GM12878 (cell line): ENCODE data around the gene RAP2B. TPM values are rescaled to one million over a fixed set of nuclear protein-coding genes. Genes with fewer than 3 reads are reported as not detected.

Experiments
- ATAC-seq: fragments of 200-7000 bp; cut with Tn5 transposase; 3 replicates; pipeline ENCODE4 v1.9.1; 2020; ENCODE audit warnings: mild to moderate bottlenecking, moderate library complexity
- Bru-seq: library from RNA; stranded (reverse); fragments of 400-500 nt; gene quantifications from one replicate; lab custom pipeline; 2021; lab: Mats Ljungman, UMichigan
- BruChase-seq, 2 experiments: library from RNA; stranded (reverse); fragments of 400-500 nt; gene quantifications; one replicate each; lab custom pipeline; 2021; lab: Mats Ljungman, UMichigan
- BruUV-seq: library from RNA; stranded (reverse); fragments of 400-500 nt; replicated peaks from 2 replicates; lab custom pipeline; 2021; lab: Mats Ljungman, UMichigan
- CTCF ChIA-PET: fragments of 300-600 bp; sonication (Branson Sonifier 250); formaldehyde crosslinking; extraction: SDS; loops from one replicate; lab custom pipeline; 2021; ENCODE audit warnings: inconsistent platforms; lab: Yijun Ruan, JAX
- POLR2A ChIA-PET: fragments of 350-600 bp; formaldehyde crosslinking; extraction: SDS; loops from one replicate; lab custom pipeline; 2021; ENCODE audit warnings: inconsistent platforms; lab: Charles Lee
- RAD21 ChIA-PET: fragments of 300-600 bp; sonication (Branson Sonifier 250); formaldehyde crosslinking; loops from one replicate; lab custom pipeline; 2023; ENCODE audit warnings: antibody characterized with exemption; ENCODE audit not compliant: unreplicated experiment; lab: Charles Lee
- SMC1A ChIA-PET: fragments of 300-600 bp; sonication (Branson Sonifier 250); formaldehyde crosslinking; loops from one replicate; lab custom pipeline; 2023; ENCODE audit not compliant: unreplicated experiment, uncharacterized antibody; lab: Charles Lee
- DNase-seq: peaks from one replicate; pipeline ENCODE4 v3.0.0-alpha.2; 2011; ENCODE audit warnings: low read depth, low spot score
- FAIRE-seq: peaks from 3 replicates; lab custom pipeline; 2011; peaks lifted over from hg19 to GRCh38; lab: Jason Lieb, UNC
- H2AFZ ChIP-seq: 2 replicates; pipeline ENCODE4 v1.6.0; 2011; ENCODE audit warnings: low read depth, low read length, control low read depth; ENCODE audit not compliant: control insufficient read depth
- H3K27ac ChIP-seq: 2 replicates; pipeline ENCODE4 v1.5.1; 2011; ENCODE audit warnings: control low read depth; ENCODE audit not compliant: control insufficient read depth, insufficient read depth
- H3K27me3 ChIP-seq, 2 experiments: replicated peaks in 1 of 2; 2 replicates each; pipeline versions ENCODE4 v1.6.0 to v1.6.1; 2011; ENCODE audit warnings: low read length in 1 of 2; ENCODE audit not compliant: control insufficient read depth in 2 of 2, insufficient read depth in 2 of 2
- H3K36me3 ChIP-seq, 2 experiments: 2 replicates each; pipeline ENCODE4 v1.5.1; 2011; ENCODE audit warnings: low read length in 1 of 2; ENCODE audit not compliant: control insufficient read depth in 2 of 2, insufficient read depth in 2 of 2
- H3K4me1 ChIP-seq: 2 replicates; pipeline ENCODE4 v1.6.1; 2011; ENCODE audit warnings: mild to moderate bottlenecking, low read length, moderate library complexity, mixed read lengths; ENCODE audit not compliant: control insufficient read depth, insufficient read depth
- H3K4me2 ChIP-seq: 2 replicates; pipeline ENCODE4 v1.6.0; 2011; ENCODE audit warnings: control low read depth; ENCODE audit not compliant: control insufficient read depth, insufficient read depth
- H3K4me3 ChIP-seq: fragments of 200-600 bp; sonication (generic); 2 replicates; pipeline ENCODE4 v1.5.1; 2016
- H3K79me2 ChIP-seq: 2 replicates; pipeline ENCODE4 v1.6.0; 2011; ENCODE audit warnings: low read length; ENCODE audit not compliant: control insufficient read depth, insufficient read depth
- H3K9ac ChIP-seq: 2 replicates; pipeline ENCODE4 v1.8.0; 2011; ENCODE audit warnings: low read length, control low read depth, mixed read lengths; ENCODE audit not compliant: control insufficient read depth, insufficient read depth
- H3K9me3 ChIP-seq: replicated peaks from 3 replicates; pipeline ENCODE4 v1.5.1; 2011; ENCODE audit warnings: mild to moderate bottlenecking, low read length; ENCODE audit not compliant: control insufficient read depth, insufficient read depth
- H4K20me1 ChIP-seq: 2 replicates; pipeline ENCODE4 v1.6.0; 2011; ENCODE audit not compliant: control insufficient read depth, insufficient read depth
- CBX3 ChIP-seq: fragments of 200-600 bp; sonication (generic); IDR thresholded peaks from 2 replicates; pipeline ENCODE4 v1.6.1; 2016; ENCODE audit warnings: low read depth, borderline replicate concordance
- EGR1 ChIP-seq, 2 experiments: IDR thresholded peaks; 1 replicate in 1 of 2; 2 replicates in 1 of 2; pipeline ENCODE4 v1.6.1; 2011 to 2012; ENCODE audit warnings: low read depth in 2 of 2, low read length in 2 of 2, borderline replicate concordance in 1 of 2, mild to moderate bottlenecking in 1 of 2, moderate library complexity in 1 of 2
- EZH2 ChIP-seq: IDR thresholded peaks from 2 replicates; pipeline ENCODE4 v1.6.1; 2012; ENCODE audit warnings: low read depth, mild to moderate bottlenecking, control low read depth, inconsistent platforms, low read length, borderline replicate concordance; ENCODE audit not compliant: control insufficient read depth
- FOXM1 ChIP-seq: IDR thresholded peaks from 2 replicates; pipeline ENCODE4 v1.6.1; 2012; ENCODE audit warnings: low read depth, mild to moderate bottlenecking, inconsistent platforms, low read length, moderate library complexity
- MXI1 ChIP-seq: fragments of 150-350 bp; IDR thresholded peaks from 2 replicates; pipeline ENCODE4 v1.6.1; 2011; ENCODE audit warnings: low read depth, mild to moderate bottlenecking, inconsistent platforms, low read length, improper control_type of control experiment
- NFYA ChIP-seq: IDR thresholded peaks from 2 replicates; pipeline ENCODE4 v1.6.1; 2011; ENCODE audit warnings: low read depth, mild to moderate bottlenecking, low read length, improper control_type of control experiment, borderline replicate concordance
- NFYB ChIP-seq: IDR thresholded peaks from 2 replicates; pipeline ENCODE4 v1.6.1; 2011; ENCODE audit warnings: low read depth, mild to moderate bottlenecking, low read length, improper control_type of control experiment, moderate library complexity; ENCODE audit not compliant: insufficient read depth
- SIX5 ChIP-seq: IDR thresholded peaks from 2 replicates; pipeline ENCODE4 v1.6.1; 2011; ENCODE audit warnings: mild to moderate bottlenecking, low read depth, low read length, moderate library complexity; ENCODE audit not compliant: severe bottlenecking
- SP1 ChIP-seq: IDR thresholded peaks from one replicate; pipeline ENCODE4 v1.6.1; 2011; ENCODE audit warnings: low read depth, low read length
- SPI1 ChIP-seq: IDR thresholded peaks from 2 replicates; pipeline ENCODE4 v1.6.1; 2011; ENCODE audit warnings: low read depth, mild to moderate bottlenecking, low read length, moderate library complexity, borderline replicate concordance; ENCODE audit not compliant: insufficient read depth
- SUZ12 ChIP-seq: fragments of 200-600 bp; sonication (generic); IDR thresholded peaks from one replicate; pipeline ENCODE4 v1.6.1; 2018; ENCODE audit warnings: antibody characterized with exemption, mild to moderate bottlenecking; ENCODE audit not compliant: unreplicated experiment
- TCF7 ChIP-seq: IDR thresholded peaks from 2 replicates; pipeline ENCODE4 v1.6.1; 2014; ENCODE audit warnings: antibody characterized with exemption, borderline replicate concordance
- ZNF217 ChIP-seq: fragments of 450-650 bp; IDR thresholded peaks from 2 replicates; pipeline ENCODE4 v1.6.1; 2017; ENCODE audit warnings: antibody characterized with exemption, mild to moderate bottlenecking
- WGBS: methylation state at CpG from one replicate; pipeline ENCODE4 v1.1.6; 2016; ENCODE audit warnings: low lambda C conversion rate; ENCODE audit not compliant: insufficient replicate concordance, insufficient coverage; ENCODE audit errors: missing lambda C conversion rate; 5-methylcytosine and 5-hydroxymethylcytosine counted together
- in situ Hi-C: fragments of 300-500 bp; cut with MboI; formaldehyde crosslinking; loops from 9 replicates; pipeline ENCODE4 v1.14.3; 2018; ENCODE audit warnings: mixed read lengths
- intact Hi-C: fragments of 100-400 bp; cut with micrococcal nuclease; formaldehyde crosslinking; loops from one replicate; pipeline ENCODE4 v1.14.2; 2022; ENCODE audit not compliant: unreplicated experiment
- long read RNA-seq, 2 experiments: library from polyadenylated mRNA; unstranded; transcript quantifications; one replicate each; pipeline ENCODE4 v2.0.0, GENCODE V29; 2019 to 2020
- polyA minus RNA-seq, 3 experiments: library from RNA; depleted of rRNA, polyadenylated mRNA; stranded (reverse); fragments of >200 nt; gene quantifications; 2 replicates each; pipeline ENCODE4 v1.2.3, GENCODE V29; 2011
- polyA plus RNA-seq, 11 experiments: library from polyadenylated mRNA; depleted of rRNA in 4 of 11; unstranded in 6 of 11; stranded (reverse) in 5 of 11; fragments of >200 nt; fragmentation: Nextera tagmentation in 4 of 11; fragmentation: Illumina TruSeq in 1 of 11; extraction: Ambion mirVana in 4 of 11; extraction: Trizol in 1 of 11; gene quantifications; 1 replicate in 1 of 11; 2 replicates in 10 of 11; pipeline versions ENCODE4 v1.2.1 to v1.2.3, GENCODE V29; 2011 to 2016; ENCODE audit warnings: inconsistent platforms in 2 of 11, missing spikeins in 2 of 11, low read depth in 1 of 11
- total RNA-seq, 4 experiments: library from RNA; depleted of rRNA in 3 of 4; stranded (reverse); fragments of >200 nt in 3 of 4; fragmentation: Illumina TruSeq in 1 of 4; extraction: Trizol in 1 of 4; gene quantifications; 2 replicates each; pipeline versions ENCODE4 v1.2.1 to v1.2.3, GENCODE V29; 2013 to 2021
- TF ChIP-seq, protein P1 (sequence below): IDR thresholded peaks from 2 replicates; pipeline ENCODE4 v1.6.1; 2011; ENCODE audit warnings: low read depth, mild to moderate bottlenecking, low read length, moderate library complexity, borderline replicate concordance; ENCODE audit errors: extremely low read depth
- TF ChIP-seq, protein P2 (sequence below): IDR thresholded peaks from 2 replicates; pipeline ENCODE4 v1.6.1; 2011; ENCODE audit warnings: borderline replicate concordance, low read depth, mild to moderate bottlenecking, moderate library complexity, mixed read lengths, low read length; ENCODE audit not compliant: insufficient read depth; ENCODE audit errors: extremely low read length

The RAP2B gene
- 8.1 and 9.5 TPM in 2 replicates for total RNA-seq (2013; cell fraction: nucleolus; rRNA removed)
- 13.8 and 14.5 TPM in 2 replicates for total RNA-seq (2014; rRNA removed)
- 9.4 and 10.2 TPM in 2 replicates for total RNA-seq (2014; rRNA removed; fragmentation: Illumina TruSeq; extraction: Trizol)
- 15.1 and 16.0 TPM in 2 replicates for total RNA-seq (2021)
- polyA plus RNA-seq (2011; ENCODE audit: low read depth): 3.8 TPM
- 6.1 and 7.6 TPM in 2 replicates for polyA plus RNA-seq (2011; rRNA removed)
- polyA plus RNA-seq (2011; cell fraction: cytosol; rRNA removed): 6.7 and 6.8 TPM in 2 replicates
- 4.5 and 5.7 TPM in 2 replicates for polyA plus RNA-seq (2011; cell fraction: nucleus; rRNA removed)
- 6.7 TPM in 2 replicates for polyA plus RNA-seq (2012)
- 5.9 and 6.4 TPM in 2 replicates for polyA plus RNA-seq (2014; fragmentation: Illumina TruSeq; extraction: Trizol)
- polyA plus RNA-seq (2014; fragmentation: Nextera tagmentation; extraction: Ambion mirVana): 10 to 100 TPM in 1 of 2 experiments, 1 to 10 TPM in 1; 7.0 to 15.2 TPM
- polyA plus RNA-seq (2014; rRNA removed): 7.5 and 7.7 TPM in 2 replicates
- polyA plus RNA-seq (2016; fragmentation: Nextera tagmentation; extraction: Ambion mirVana): 10 to 100 TPM; 20.0 to 21.3 TPM
- polyA minus RNA-seq (2011; rRNA and poly(A)+ RNA removed): 9.7 and 14.4 TPM in 2 replicates
- 8.1 and 9.9 TPM in 2 replicates for polyA minus RNA-seq (2011; cell fraction: cytosol; rRNA and poly(A)+ RNA removed)
- 7.6 and 10.8 TPM in 2 replicates for polyA minus RNA-seq (2011; cell fraction: nucleus; rRNA and poly(A)+ RNA removed)
- Bru-seq, nascent RNA: percentile 92 among the genes with signal in this experiment
- BruChase-seq, experiment 1, labeled RNA remaining after a 6-hour chase: percentile 87 among the genes with signal in this experiment
- BruChase-seq, experiment 2, labeled RNA remaining after a 2-hour chase: percentile 96 among the genes with signal in this experiment
- long read RNA-seq, experiment 1, full-length matches to known transcripts: 48 of 48 reads
- long read RNA-seq, experiment 1, partial matches to known transcripts: 0 of 48 reads
- long read RNA-seq, experiment 1, other reads (novel, unspliced or antisense): 0 of 48 reads
- long read RNA-seq, experiment 2, full-length matches to known transcripts: 7 of 7 reads
- long read RNA-seq, experiment 2, partial matches to known transcripts: 0 of 7 reads
- long read RNA-seq, experiment 2, other reads (novel, unspliced or antisense): 0 of 7 reads

- DNase-seq (peak; percentile 50), ATAC-seq (peak; percentile 76), FAIRE-seq (no peak)
- ChIA-PET CTCF (interaction anchor here (1.0 to 2.3 kb wide), 2 partner anchors 13 to 119 kb away, joined by 3 to 13 read pairs; no protein-coding TSS in a partner anchor), POLR2A (interaction anchor here (0.5 to 2.3 kb wide), 6 partner anchors 12 to 31 kb away, joined by 3 to 10 read pairs (median 4); no protein-coding TSS in a partner anchor), RAD21 (interaction anchor here (1.0 to 2.7 kb wide), 4 partner anchors 10 to 904 kb away, joined by 3 to 9 read pairs (median 6); no protein-coding TSS in a partner anchor), SMC1A (interaction anchor here (0.8 to 2.6 kb wide), 9 partner anchors 9 to 916 kb away, joined by 3 to 15 read pairs (median 4); no protein-coding TSS in a partner anchor)
- WGBS: under 1% methylated on average over 58 of the region's 91 CpGs
- Histone ChIP-seq H3K4me1 (peaks cover 11% of the 10 kb centered on the region), H3K79me2 (peaks cover 47% of the 10 kb centered on the region), H3K9ac (peak within 1 kb of the TSS; percentile 95), H3K36me3 (no peaks in the 10 kb centered on the region), H2AFZ (peak within 1 kb of the TSS; percentile 86), H3K4me2 (peak within 1 kb of the TSS; percentile 95), H3K27me3 (no peaks in the 10 kb centered on the region), H3K27ac (peak within 1 kb of the TSS; percentile 97), H4K20me1 (no peaks in the 10 kb centered on the region), H3K4me3 (peak within 1 kb of the TSS; percentile 98), H3K9me3 (no peaks in the 10 kb centered on the region)
- in situ Hi-C loops (no loop called here), intact Hi-C loops (loop anchor here (1.0 to 10.0 kb wide), 6 partner anchors 23 to 1153 kb away; no protein-coding TSS in a partner anchor)
- BruUV-seq: no TSS peak
- TF ChIP-seq NFYA (no peak), SP1 (peak; percentile 94), CBX3 (no peak), EZH2 (no peak), MXI1 (no peak), TCF7 (no peak), NFYB (no peak), SUZ12 (no peak), ZNF217 (peak; percentile 86), FOXM1 (no peak), EGR1 (IDR thresholded peaks at IDR 0.05; ENCODE audit: borderline replicate concordance in 1 of 2, low read depth in 2 of 2, low read length in 2 of 2) (peak in 1 of 2 experiments; percentile 79; a peak in 2 of 3 replicates), SIX5 (no peak), SPI1 (no peak)
- TF ChIP-seq, protein P1, sequence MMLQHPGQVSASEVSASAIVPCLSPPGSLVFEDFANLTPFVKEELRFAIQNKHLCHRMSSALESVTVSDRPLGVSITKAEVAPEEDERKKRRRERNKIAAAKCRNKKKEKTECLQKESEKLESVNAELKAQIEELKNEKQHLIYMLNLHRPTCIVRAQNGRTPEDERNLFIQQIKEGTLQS: no peak
- TF ChIP-seq, protein P2, sequence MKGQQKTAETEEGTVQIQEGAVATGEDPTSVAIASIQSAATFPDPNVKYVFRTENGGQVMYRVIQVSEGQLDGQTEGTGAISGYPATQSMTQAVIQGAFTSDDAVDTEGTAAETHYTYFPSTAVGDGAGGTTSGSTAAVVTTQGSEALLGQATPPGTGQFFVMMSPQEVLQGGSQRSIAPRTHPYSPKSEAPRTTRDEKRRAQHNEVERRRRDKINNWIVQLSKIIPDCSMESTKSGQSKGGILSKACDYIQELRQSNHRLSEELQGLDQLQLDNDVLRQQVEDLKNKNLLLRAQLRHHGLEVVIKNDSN: no peak
Measured at GRCh38 chr3:153161714-153162512, at the start of gene RAP2B. RAP2B (plus strand) TSS chr3:153162226; CDS start chr3:153162694, 468 bp downstream.
